Panc1 (cell line): ENCODE data around the gene SCRN1. TPM values are rescaled to one million over a fixed set of nuclear protein-coding genes. Genes with fewer than 3 reads are reported as not detected.

Source experiments
- ATAC-seq: fragments of 200-7000 bp; cut with Tn5 transposase; 2 replicates; pipeline ENCODE4 v1.9.1; 2020; ENCODE audit warnings: mild to moderate bottlenecking, moderate library complexity
- BruUV-seq: library from RNA; stranded (reverse); fragments of 400-500 nt; replicated peaks from 2 replicates; lab custom pipeline; 2021; lab: Mats Ljungman, UMichigan
- CTCF ChIA-PET: fragments of 300-600 bp; sonication (Branson Sonifier 250); formaldehyde crosslinking; loops from one replicate; lab custom pipeline; 2022; ENCODE audit warnings: antibody characterized with exemption; lab: Charles Lee
- POLR2A ChIA-PET: fragments of 300-600 bp; sonication (Branson Sonifier 250); formaldehyde crosslinking; loops from one replicate; lab custom pipeline; 2022; ENCODE audit warnings: antibody characterized with exemption; lab: Charles Lee
- DNase-seq: peaks from one replicate; pipeline ENCODE4 v3.0.0-alpha.2; 2010; ENCODE audit warnings: low read depth, low spot score
- H3K27ac ChIP-seq: 2 replicates; pipeline ENCODE4 v1.5.1; 2011; ENCODE audit warnings: mild to moderate bottlenecking, low read length, inconsistent platforms
- H3K27me3 ChIP-seq: fragments of 200-500 bp; sonication (Bioruptor generic); 2 replicates; pipeline ENCODE4 v1.6.0; 2014; ENCODE audit warnings: low read length, inconsistent platforms; ENCODE audit not compliant: control insufficient read depth, insufficient read depth
- H3K36me3 ChIP-seq: fragments of 200-500 bp; sonication (Bioruptor generic); 2 replicates; pipeline ENCODE4 v1.5.1; 2014; ENCODE audit warnings: inconsistent platforms, mild to moderate bottlenecking, low read length, moderate library complexity; ENCODE audit not compliant: control insufficient read depth, insufficient read depth
- H3K4me1 ChIP-seq: 2 replicates; pipeline ENCODE4 v1.5.1; 2011; ENCODE audit warnings: inconsistent platforms, mild to moderate bottlenecking, low read length, moderate library complexity; ENCODE audit not compliant: control insufficient read depth, insufficient read depth
- H3K4me3 ChIP-seq, 2 experiments: 2 replicates each; pipeline ENCODE4 v1.5.1; 2011 to 2012; ENCODE audit warnings: low read depth in 2 of 2, low read length in 2 of 2, mild to moderate bottlenecking in 2 of 2, inconsistent platforms in 1 of 2, moderate library complexity in 1 of 2
- H3K9me3 ChIP-seq: fragments of 200-500 bp; sonication (Bioruptor generic); 2 replicates; pipeline ENCODE4 v1.5.1; 2014; ENCODE audit warnings: low read depth, mild to moderate bottlenecking, inconsistent platforms, low read length, moderate library complexity; ENCODE audit not compliant: control insufficient read depth, insufficient read depth
- POLR2AphosphoS5 ChIP-seq: IDR thresholded peaks from 2 replicates; pipeline ENCODE4 v1.6.1; 2012; ENCODE audit warnings: mild to moderate bottlenecking, low read depth, low read length, moderate library complexity
- SIN3A ChIP-seq: IDR thresholded peaks from 2 replicates; pipeline ENCODE4 v1.6.1; 2012; ENCODE audit warnings: low read depth, mild to moderate bottlenecking, low read length, moderate library complexity, borderline replicate concordance; ENCODE audit not compliant: insufficient read depth
- TCF7L2 ChIP-seq: IDR thresholded peaks from 2 replicates; pipeline ENCODE4 v1.6.1; 2011; ENCODE audit warnings: mild to moderate bottlenecking, low read depth, low read length, inconsistent platforms
- in situ Hi-C: cut with HindIII; loops from 2 replicates; pipeline ENCODE4 v1.10.0; 2016; ENCODE audit warnings: low sequenced_read_pairs, low pct_unique_long_range_greater_than_20kb
- intact Hi-C: fragments of 100-400 bp; cut with micrococcal nuclease; formaldehyde crosslinking; loops from one replicate; pipeline ENCODE4 v1.10.0; 2022; ENCODE audit not compliant: unreplicated experiment
- total RNA-seq: library from RNA; stranded (reverse); gene quantifications from one replicate; pipeline ENCODE4 v1.2.1, GENCODE V29; 2021; ENCODE audit not compliant: unreplicated experiment
- TF ChIP-seq, protein P1 (sequence below), 2 experiments: IDR thresholded peaks; 2 replicates each; pipeline ENCODE4 v1.6.1; 2011 to 2012; ENCODE audit warnings: low read depth in 2 of 2, control low read depth in 1 of 2, low read length in 1 of 2, mild to moderate bottlenecking in 1 of 2, moderate library complexity in 1 of 2; ENCODE audit not compliant: insufficient read depth in 1 of 2
- TF ChIP-seq, protein P2 (sequence below): fragments of 450-650 bp; IDR thresholded peaks from 2 replicates; pipeline ENCODE4 v1.5.1; 2017; ENCODE audit warnings: mild to moderate bottlenecking

The SCRN1 gene
- total RNA-seq, 1 experiment from 2014 or later = 189 TPM

DNA sequence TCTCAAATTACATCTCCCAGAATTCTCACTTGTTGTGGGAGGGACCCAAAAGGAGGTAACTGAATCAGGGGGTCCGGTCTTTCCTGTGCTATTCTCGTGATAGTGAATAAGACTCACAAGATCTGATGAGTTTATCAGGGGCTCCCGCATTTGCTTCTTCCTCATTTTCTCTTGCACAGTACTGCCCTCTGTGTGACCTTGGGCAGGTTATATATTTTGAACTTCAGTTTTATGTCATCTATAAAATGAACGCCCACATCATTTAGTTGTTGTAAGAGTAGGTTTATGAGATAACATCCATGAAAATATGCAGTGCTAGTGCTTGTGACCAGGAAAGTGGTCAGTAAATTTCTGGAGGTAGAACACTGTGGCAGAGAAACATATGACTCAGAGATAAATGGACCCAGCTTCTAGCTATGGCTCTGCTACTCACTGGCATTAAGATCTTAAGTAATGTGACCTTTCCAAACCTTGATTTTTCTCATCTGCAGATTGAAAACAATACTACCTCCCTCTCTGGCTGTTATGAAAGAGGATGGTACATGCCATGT, 44.3 kb downstream of the SCRN1 start:
- DNase-seq (no peak), ATAC-seq (no peak)
- in situ Hi-C loops (no loop called here), intact Hi-C loops (loop anchor here (5.0 kb wide), 1 partner anchor 117 kb away; no protein-coding TSS in a partner anchor)
- no peaks in the 10 kb centered on the region for H3K9me3 ChIP-seq
- TF ChIP-seq, protein P1, sequence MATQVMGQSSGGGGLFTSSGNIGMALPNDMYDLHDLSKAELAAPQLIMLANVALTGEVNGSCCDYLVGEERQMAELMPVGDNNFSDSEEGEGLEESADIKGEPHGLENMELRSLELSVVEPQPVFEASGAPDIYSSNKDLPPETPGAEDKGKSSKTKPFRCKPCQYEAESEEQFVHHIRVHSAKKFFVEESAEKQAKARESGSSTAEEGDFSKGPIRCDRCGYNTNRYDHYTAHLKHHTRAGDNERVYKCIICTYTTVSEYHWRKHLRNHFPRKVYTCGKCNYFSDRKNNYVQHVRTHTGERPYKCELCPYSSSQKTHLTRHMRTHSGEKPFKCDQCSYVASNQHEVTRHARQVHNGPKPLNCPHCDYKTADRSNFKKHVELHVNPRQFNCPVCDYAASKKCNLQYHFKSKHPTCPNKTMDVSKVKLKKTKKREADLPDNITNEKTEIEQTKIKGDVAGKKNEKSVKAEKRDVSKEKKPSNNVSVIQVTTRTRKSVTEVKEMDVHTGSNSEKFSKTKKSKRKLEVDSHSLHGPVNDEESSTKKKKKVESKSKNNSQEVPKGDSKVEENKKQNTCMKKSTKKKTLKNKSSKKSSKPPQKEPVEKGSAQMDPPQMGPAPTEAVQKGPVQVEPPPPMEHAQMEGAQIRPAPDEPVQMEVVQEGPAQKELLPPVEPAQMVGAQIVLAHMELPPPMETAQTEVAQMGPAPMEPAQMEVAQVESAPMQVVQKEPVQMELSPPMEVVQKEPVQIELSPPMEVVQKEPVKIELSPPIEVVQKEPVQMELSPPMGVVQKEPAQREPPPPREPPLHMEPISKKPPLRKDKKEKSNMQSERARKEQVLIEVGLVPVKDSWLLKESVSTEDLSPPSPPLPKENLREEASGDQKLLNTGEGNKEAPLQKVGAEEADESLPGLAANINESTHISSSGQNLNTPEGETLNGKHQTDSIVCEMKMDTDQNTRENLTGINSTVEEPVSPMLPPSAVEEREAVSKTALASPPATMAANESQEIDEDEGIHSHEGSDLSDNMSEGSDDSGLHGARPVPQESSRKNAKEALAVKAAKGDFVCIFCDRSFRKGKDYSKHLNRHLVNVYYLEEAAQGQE (IDR thresholded peaks at IDR 0.05; ENCODE audit: insufficient read depth in 1 of 2, low read depth in 2 of 2, low read length in 1 of 2) = no peak
- TF ChIP-seq POLR2AphosphoS5 = no peak
- TF ChIP-seq, protein P2, sequence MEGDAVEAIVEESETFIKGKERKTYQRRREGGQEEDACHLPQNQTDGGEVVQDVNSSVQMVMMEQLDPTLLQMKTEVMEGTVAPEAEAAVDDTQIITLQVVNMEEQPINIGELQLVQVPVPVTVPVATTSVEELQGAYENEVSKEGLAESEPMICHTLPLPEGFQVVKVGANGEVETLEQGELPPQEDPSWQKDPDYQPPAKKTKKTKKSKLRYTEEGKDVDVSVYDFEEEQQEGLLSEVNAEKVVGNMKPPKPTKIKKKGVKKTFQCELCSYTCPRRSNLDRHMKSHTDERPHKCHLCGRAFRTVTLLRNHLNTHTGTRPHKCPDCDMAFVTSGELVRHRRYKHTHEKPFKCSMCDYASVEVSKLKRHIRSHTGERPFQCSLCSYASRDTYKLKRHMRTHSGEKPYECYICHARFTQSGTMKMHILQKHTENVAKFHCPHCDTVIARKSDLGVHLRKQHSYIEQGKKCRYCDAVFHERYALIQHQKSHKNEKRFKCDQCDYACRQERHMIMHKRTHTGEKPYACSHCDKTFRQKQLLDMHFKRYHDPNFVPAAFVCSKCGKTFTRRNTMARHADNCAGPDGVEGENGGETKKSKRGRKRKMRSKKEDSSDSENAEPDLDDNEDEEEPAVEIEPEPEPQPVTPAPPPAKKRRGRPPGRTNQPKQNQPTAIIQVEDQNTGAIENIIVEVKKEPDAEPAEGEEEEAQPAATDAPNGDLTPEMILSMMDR = no peak
- no peak for TF ChIP-seq SIN3A
- TF ChIP-seq TCF7L2 = no peak
- CTCF ChIA-PET = no interaction called here
- H3K27me3 ChIP-seq = no peaks in the 10 kb centered on the region
- no peaks in the 10 kb centered on the region for H3K4me1 ChIP-seq
- no TSS peak for BruUV-seq
- no peak overlapping the region for H3K4me3 ChIP-seq
- POLR2A ChIA-PET = no interaction called here
- H3K36me3 ChIP-seq = peaks cover 37% of the 10 kb centered on the region
- no peak overlapping the region for H3K27ac ChIP-seq

DNA sequence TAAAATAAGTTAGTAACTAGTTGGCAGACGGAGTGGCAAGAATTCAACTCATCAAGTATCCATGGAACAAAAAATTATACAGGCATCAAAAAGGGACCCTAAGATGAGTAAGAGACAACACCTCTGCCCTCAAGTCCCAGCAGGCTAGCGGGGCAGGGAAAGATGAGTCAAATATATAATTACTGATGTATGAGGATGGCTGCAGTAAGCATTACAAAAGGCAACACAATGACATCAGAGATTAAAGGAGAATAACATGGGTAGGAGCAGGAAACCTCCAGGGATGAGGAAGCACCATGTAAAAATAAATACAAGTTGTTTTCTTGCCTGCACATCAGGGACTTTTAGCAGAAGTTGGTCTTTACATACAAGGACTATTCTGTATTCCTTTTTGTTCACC, 49.4 kb downstream of the SCRN1 start:
- DNase-seq (no peak), ATAC-seq (no peak)
- intact Hi-C loops = no loop called here
- ChIA-PET POLR2A (no interaction called here), CTCF (no interaction called here)
- Histone ChIP-seq H3K4me1 (no peaks in the 10 kb centered on the region), H3K9me3 (no peaks in the 10 kb centered on the region), H3K4me3 (no peak overlapping the region), H3K27me3 (no peaks in the 10 kb centered on the region), H3K27ac (no peak overlapping the region), H3K36me3 (peaks cover 34% of the 10 kb centered on the region)
- in situ Hi-C loops = no loop called here
- TF ChIP-seq TCF7L2 (no peak), POLR2AphosphoS5 (no peak), SIN3A (no peak)
- TF ChIP-seq, protein P2 = no peak
- BruUV-seq = no TSS peak
